ENCODE data around the gene SLC25A10. TPM values are rescaled to one million over a fixed set of nuclear protein-coding genes. Genes with fewer than 3 reads are reported as not detected.

SLC25A10 gene
- polyA plus RNA-seq, 1 donor from 2014 or later, result 8.7 TPM

DNA sequence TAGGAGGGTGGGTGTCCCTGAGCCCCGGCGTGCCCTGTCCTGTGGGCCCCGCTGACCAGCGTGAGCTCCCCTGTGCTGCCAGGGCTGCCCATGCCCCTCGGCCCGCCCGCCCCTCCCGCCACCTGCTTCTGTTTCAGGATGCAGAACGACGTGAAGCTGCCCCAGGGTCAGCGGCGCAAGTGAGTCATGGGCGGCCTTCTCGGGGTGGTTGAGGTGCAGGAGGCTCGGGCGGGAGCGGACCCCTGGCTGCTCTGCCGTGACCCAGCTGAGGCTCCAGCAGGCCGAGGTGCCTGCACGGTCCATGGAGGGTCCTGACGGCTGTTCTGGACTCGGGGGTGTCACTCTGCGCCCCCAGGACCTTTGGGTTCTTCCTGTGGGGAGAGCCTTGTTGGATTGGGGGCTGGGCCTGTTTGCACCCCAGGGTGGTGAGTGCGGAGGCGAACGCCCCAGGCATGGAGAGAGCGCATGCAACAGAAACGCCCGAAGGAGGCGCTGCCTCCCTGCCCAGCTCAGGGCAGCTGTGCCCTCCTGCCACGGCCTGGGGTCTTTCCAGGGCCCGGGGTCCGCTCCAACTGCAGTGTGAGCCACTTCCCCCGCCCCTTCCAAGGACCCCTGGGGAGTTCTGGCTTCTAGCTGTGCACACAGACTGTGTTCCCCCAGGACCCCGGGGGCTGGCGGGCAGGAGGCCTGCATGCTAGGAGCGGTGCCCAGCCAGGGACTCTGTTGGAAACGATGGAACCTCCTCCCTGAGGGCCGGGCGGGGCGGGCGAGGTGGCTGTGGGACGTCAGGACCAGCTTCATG lies 4.0 kb downstream of the SLC25A10 start:
- TF ChIP-seq, protein P1, sequence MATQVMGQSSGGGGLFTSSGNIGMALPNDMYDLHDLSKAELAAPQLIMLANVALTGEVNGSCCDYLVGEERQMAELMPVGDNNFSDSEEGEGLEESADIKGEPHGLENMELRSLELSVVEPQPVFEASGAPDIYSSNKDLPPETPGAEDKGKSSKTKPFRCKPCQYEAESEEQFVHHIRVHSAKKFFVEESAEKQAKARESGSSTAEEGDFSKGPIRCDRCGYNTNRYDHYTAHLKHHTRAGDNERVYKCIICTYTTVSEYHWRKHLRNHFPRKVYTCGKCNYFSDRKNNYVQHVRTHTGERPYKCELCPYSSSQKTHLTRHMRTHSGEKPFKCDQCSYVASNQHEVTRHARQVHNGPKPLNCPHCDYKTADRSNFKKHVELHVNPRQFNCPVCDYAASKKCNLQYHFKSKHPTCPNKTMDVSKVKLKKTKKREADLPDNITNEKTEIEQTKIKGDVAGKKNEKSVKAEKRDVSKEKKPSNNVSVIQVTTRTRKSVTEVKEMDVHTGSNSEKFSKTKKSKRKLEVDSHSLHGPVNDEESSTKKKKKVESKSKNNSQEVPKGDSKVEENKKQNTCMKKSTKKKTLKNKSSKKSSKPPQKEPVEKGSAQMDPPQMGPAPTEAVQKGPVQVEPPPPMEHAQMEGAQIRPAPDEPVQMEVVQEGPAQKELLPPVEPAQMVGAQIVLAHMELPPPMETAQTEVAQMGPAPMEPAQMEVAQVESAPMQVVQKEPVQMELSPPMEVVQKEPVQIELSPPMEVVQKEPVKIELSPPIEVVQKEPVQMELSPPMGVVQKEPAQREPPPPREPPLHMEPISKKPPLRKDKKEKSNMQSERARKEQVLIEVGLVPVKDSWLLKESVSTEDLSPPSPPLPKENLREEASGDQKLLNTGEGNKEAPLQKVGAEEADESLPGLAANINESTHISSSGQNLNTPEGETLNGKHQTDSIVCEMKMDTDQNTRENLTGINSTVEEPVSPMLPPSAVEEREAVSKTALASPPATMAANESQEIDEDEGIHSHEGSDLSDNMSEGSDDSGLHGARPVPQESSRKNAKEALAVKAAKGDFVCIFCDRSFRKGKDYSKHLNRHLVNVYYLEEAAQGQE (IDR thresholded peaks at IDR 0.05; ENCODE audit: borderline replicate concordance), result no peak
- no peak for TF ChIP-seq MXI1 (conservative IDR thresholded peaks at IDR 0.05; ENCODE audit: poor library complexity, severe bottlenecking)
- TF ChIP-seq, protein P2, sequence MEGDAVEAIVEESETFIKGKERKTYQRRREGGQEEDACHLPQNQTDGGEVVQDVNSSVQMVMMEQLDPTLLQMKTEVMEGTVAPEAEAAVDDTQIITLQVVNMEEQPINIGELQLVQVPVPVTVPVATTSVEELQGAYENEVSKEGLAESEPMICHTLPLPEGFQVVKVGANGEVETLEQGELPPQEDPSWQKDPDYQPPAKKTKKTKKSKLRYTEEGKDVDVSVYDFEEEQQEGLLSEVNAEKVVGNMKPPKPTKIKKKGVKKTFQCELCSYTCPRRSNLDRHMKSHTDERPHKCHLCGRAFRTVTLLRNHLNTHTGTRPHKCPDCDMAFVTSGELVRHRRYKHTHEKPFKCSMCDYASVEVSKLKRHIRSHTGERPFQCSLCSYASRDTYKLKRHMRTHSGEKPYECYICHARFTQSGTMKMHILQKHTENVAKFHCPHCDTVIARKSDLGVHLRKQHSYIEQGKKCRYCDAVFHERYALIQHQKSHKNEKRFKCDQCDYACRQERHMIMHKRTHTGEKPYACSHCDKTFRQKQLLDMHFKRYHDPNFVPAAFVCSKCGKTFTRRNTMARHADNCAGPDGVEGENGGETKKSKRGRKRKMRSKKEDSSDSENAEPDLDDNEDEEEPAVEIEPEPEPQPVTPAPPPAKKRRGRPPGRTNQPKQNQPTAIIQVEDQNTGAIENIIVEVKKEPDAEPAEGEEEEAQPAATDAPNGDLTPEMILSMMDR (IDR thresholded peaks at IDR 0.05; ENCODE audit: poor library complexity, severe bottlenecking), result no peak
- TF ChIP-seq TAF1 (IDR thresholded peaks at IDR 0.05; ENCODE audit: low read depth), result no peak
- no peak for TF ChIP-seq RAD21 (conservative IDR thresholded peaks at IDR 0.05)
- no peak for TF ChIP-seq POLR2AphosphoS5 (IDR thresholded peaks at IDR 0.05)
- no peak for TF ChIP-seq EP300 (conservative IDR thresholded peaks at IDR 0.05; ENCODE audit: poor library complexity, severe bottlenecking)
- no peak for TF ChIP-seq SMC3 (conservative IDR thresholded peaks at IDR 0.05; ENCODE audit: poor library complexity)
- no peak for TF ChIP-seq EZH2 (IDR thresholded peaks at IDR 0.05; ENCODE audit: borderline replicate concordance, insufficient read depth, low read length, poor library complexity, severe bottlenecking)
- peaks cover 3% of the 10 kb centered on the region for H3K27me3 ChIP-seq (ENCODE audit: insufficient read depth, low read depth, low read length)
- H3K27ac ChIP-seq (ENCODE audit: low read length), result no peak overlapping the region
- H3K4me2 ChIP-seq (ENCODE audit: low read length), result no peak overlapping the region
- H3K79me2 ChIP-seq (replicated peaks; ENCODE audit: insufficient read depth, low read length), result no peaks in the 10 kb centered on the region
- H4K20me1 ChIP-seq (ENCODE audit: insufficient read depth), result no peaks in the 10 kb centered on the region
- H3K9me2 ChIP-seq (ENCODE audit: insufficient read depth, low read length), result no peaks in the 10 kb centered on the region
- H3K36me3 ChIP-seq (ENCODE audit: insufficient read depth, low read length), result no peaks in the 10 kb centered on the region
- H3K4me3 ChIP-seq (ENCODE audit: low read length), result no peak overlapping the region
- no peak overlapping the region for H3K9ac ChIP-seq (ENCODE audit: low read length)
- no peaks in the 10 kb centered on the region for H3K9me3 ChIP-seq (ENCODE audit: low read length)
- H3F3A ChIP-seq (ENCODE audit: insufficient read depth, low read length, poor library complexity, severe bottlenecking), result no peaks in the 10 kb centered on the region
- no peak overlapping the region for H2AFZ ChIP-seq (ENCODE audit: low read depth, low read length)

DNA sequence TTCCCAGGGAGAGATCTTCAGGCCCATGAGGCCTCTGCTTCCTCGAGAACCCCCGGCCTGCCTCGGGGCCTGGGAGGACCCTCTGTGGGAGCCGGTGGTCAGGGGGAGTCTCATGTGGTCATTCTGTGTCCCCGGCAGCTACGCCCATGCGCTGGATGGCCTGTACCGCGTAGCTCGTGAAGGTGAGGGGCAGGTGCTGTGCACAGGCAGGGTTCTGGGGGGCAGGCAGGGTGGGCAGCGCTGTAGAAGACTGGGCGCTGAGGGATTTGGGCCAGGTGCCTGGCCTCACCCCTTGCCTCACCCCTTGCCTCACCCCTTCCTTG lies 4.6 kb downstream of the SLC25A10 start:
- Histone ChIP-seq H3K9ac (ENCODE audit: low read length) (no peak overlapping the region), H3K9me3 (ENCODE audit: low read length) (no peaks in the 10 kb centered on the region), H3K9me2 (ENCODE audit: insufficient read depth, low read length) (no peaks in the 10 kb centered on the region), H3K4me3 (ENCODE audit: low read length) (no peak overlapping the region), H3K27me3 (ENCODE audit: insufficient read depth, low read depth, low read length) (no peaks in the 10 kb centered on the region), H3F3A (ENCODE audit: insufficient read depth, low read length, poor library complexity, severe bottlenecking) (no peaks in the 10 kb centered on the region), H2AFZ (ENCODE audit: low read depth, low read length) (no peak overlapping the region), H3K4me2 (ENCODE audit: low read length) (no peak overlapping the region), H4K20me1 (ENCODE audit: insufficient read depth) (no peaks in the 10 kb centered on the region), H3K79me2 (replicated peaks; ENCODE audit: insufficient read depth, low read length) (no peaks in the 10 kb centered on the region), H3K36me3 (ENCODE audit: insufficient read depth, low read length) (no peaks in the 10 kb centered on the region), H3K27ac (ENCODE audit: low read length) (no peak overlapping the region)
- TF ChIP-seq, protein P1 (IDR thresholded peaks at IDR 0.05; ENCODE audit: borderline replicate concordance), result no peak
- no peak for TF ChIP-seq MXI1 (conservative IDR thresholded peaks at IDR 0.05; ENCODE audit: poor library complexity, severe bottlenecking)
- no peak for TF ChIP-seq RAD21 (conservative IDR thresholded peaks at IDR 0.05)
- TF ChIP-seq TAF1 (IDR thresholded peaks at IDR 0.05; ENCODE audit: low read depth), result no peak
- TF ChIP-seq, protein P2 (IDR thresholded peaks at IDR 0.05; ENCODE audit: poor library complexity, severe bottlenecking), result no peak
- TF ChIP-seq SMC3 (conservative IDR thresholded peaks at IDR 0.05; ENCODE audit: poor library complexity), result no peak
- no peak for TF ChIP-seq EP300 (conservative IDR thresholded peaks at IDR 0.05; ENCODE audit: poor library complexity, severe bottlenecking)
- TF ChIP-seq EZH2 (IDR thresholded peaks at IDR 0.05; ENCODE audit: borderline replicate concordance, insufficient read depth, low read length, poor library complexity, severe bottlenecking), result no peak
- TF ChIP-seq POLR2AphosphoS5 (IDR thresholded peaks at IDR 0.05), result no peak

Measured in neural cell (in vitro differentiated cells).